ENCODE measurements around the gene CYP4B1.

Gene CYP4B1

DNA sequence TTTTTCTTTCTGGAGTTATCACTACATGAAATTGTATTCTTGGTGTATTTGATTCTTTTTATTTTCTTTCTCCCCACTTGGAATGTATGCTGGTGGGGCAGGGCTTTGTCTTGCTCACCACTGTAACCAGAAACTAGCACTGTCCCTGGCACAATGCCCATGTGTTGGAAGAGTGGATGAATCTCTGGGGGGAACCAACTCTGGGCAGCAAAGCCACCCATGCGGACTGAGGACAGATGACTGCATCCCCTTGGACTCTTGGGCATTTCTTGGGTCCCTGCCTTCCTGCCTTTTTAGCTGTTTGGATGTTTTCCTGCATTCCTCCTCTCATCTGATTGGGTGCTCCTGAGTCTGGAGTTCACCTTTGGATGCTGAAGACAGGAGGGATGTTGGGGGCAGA, 6.1 kb downstream of the CYP4B1 start:
- TF ChIP-seq TEAD4 (IDR thresholded peaks at IDR 0.05) (peak; percentile 32; the same call in 1 of the 2 replicates), TAF1 (IDR thresholded peaks at IDR 0.05; ENCODE audit: low read depth) (no peak), CREB1 (IDR thresholded peaks at IDR 0.05; ENCODE audit: low read depth) (no peak), ZBTB7A (IDR thresholded peaks at IDR 0.05; ENCODE audit: low read depth) (no peak), EGR1 (IDR thresholded peaks at IDR 0.05) (no peak), TCF12 (IDR thresholded peaks at IDR 0.05; ENCODE audit: low read depth) (no peak), EP300 (IDR thresholded peaks at IDR 0.05; ENCODE audit: borderline replicate concordance) (no peak), NFIC (IDR thresholded peaks at IDR 0.05) (peak; percentile 49), RAD21 (IDR thresholded peaks at IDR 0.05; ENCODE audit: low read depth) (no peak), CEBPB (IDR thresholded peaks at IDR 0.05) (no peak), FOXM1 (IDR thresholded peaks at IDR 0.05; ENCODE audit: borderline replicate concordance, low read depth) (no peak), YY1 (IDR thresholded peaks at IDR 0.05; ENCODE audit: low read depth) (no peak)
- TF ChIP-seq, protein P1, sequence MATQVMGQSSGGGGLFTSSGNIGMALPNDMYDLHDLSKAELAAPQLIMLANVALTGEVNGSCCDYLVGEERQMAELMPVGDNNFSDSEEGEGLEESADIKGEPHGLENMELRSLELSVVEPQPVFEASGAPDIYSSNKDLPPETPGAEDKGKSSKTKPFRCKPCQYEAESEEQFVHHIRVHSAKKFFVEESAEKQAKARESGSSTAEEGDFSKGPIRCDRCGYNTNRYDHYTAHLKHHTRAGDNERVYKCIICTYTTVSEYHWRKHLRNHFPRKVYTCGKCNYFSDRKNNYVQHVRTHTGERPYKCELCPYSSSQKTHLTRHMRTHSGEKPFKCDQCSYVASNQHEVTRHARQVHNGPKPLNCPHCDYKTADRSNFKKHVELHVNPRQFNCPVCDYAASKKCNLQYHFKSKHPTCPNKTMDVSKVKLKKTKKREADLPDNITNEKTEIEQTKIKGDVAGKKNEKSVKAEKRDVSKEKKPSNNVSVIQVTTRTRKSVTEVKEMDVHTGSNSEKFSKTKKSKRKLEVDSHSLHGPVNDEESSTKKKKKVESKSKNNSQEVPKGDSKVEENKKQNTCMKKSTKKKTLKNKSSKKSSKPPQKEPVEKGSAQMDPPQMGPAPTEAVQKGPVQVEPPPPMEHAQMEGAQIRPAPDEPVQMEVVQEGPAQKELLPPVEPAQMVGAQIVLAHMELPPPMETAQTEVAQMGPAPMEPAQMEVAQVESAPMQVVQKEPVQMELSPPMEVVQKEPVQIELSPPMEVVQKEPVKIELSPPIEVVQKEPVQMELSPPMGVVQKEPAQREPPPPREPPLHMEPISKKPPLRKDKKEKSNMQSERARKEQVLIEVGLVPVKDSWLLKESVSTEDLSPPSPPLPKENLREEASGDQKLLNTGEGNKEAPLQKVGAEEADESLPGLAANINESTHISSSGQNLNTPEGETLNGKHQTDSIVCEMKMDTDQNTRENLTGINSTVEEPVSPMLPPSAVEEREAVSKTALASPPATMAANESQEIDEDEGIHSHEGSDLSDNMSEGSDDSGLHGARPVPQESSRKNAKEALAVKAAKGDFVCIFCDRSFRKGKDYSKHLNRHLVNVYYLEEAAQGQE (IDR thresholded peaks at IDR 0.05; ENCODE audit: low read depth), result no peak
- TF ChIP-seq, protein P2, sequence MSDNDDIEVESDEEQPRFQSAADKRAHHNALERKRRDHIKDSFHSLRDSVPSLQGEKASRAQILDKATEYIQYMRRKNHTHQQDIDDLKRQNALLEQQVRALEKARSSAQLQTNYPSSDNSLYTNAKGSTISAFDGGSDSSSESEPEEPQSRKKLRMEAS (IDR thresholded peaks at IDR 0.05), result no peak
- TF ChIP-seq, protein P3, sequence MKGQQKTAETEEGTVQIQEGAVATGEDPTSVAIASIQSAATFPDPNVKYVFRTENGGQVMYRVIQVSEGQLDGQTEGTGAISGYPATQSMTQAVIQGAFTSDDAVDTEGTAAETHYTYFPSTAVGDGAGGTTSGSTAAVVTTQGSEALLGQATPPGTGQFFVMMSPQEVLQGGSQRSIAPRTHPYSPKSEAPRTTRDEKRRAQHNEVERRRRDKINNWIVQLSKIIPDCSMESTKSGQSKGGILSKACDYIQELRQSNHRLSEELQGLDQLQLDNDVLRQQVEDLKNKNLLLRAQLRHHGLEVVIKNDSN (IDR thresholded peaks at IDR 0.05), result no peak

DNA sequence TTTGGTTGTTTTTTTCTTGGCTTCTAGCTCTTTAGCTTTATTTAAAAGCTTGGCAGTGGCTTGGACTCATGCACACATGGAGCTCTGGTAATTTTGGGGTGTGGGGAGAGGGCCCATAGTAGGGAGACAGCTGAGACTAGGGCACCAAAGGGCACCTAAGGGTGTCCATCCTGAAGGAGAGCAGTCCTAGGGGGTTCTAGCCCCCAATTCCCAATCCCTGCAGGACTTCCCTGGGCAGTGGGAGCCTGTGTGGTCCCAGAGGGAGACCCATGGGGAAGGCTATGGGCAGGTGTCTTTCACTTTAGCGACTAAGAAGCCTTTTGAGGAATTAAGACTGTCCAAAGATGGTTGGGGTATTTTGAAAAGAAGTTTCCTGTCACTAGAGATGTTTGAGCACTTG, 6.9 kb downstream of the CYP4B1 start:
- TF ChIP-seq NFIC (IDR thresholded peaks at IDR 0.05), result no peak
- TF ChIP-seq CEBPB (IDR thresholded peaks at IDR 0.05), result no peak
- no peak for TF ChIP-seq YY1 (IDR thresholded peaks at IDR 0.05; ENCODE audit: low read depth)
- TF ChIP-seq FOXM1 (IDR thresholded peaks at IDR 0.05; ENCODE audit: borderline replicate concordance, low read depth), result no peak
- no peak for TF ChIP-seq TCF12 (IDR thresholded peaks at IDR 0.05; ENCODE audit: low read depth)
- TF ChIP-seq TAF1 (IDR thresholded peaks at IDR 0.05; ENCODE audit: low read depth), result no peak
- TF ChIP-seq EP300 (IDR thresholded peaks at IDR 0.05; ENCODE audit: borderline replicate concordance), result no peak
- TF ChIP-seq ZBTB7A (IDR thresholded peaks at IDR 0.05; ENCODE audit: low read depth), result no peak
- no peak for TF ChIP-seq TEAD4 (IDR thresholded peaks at IDR 0.05)
- no peak for TF ChIP-seq EGR1 (IDR thresholded peaks at IDR 0.05)
- TF ChIP-seq, protein P2 (IDR thresholded peaks at IDR 0.05), result no peak
- no peak for TF ChIP-seq CREB1 (IDR thresholded peaks at IDR 0.05; ENCODE audit: low read depth)
- TF ChIP-seq, protein P3 (IDR thresholded peaks at IDR 0.05), result no peak
- TF ChIP-seq, protein P1 (IDR thresholded peaks at IDR 0.05; ENCODE audit: low read depth), result no peak
- TF ChIP-seq RAD21 (IDR thresholded peaks at IDR 0.05; ENCODE audit: low read depth), result no peak

DNA sequence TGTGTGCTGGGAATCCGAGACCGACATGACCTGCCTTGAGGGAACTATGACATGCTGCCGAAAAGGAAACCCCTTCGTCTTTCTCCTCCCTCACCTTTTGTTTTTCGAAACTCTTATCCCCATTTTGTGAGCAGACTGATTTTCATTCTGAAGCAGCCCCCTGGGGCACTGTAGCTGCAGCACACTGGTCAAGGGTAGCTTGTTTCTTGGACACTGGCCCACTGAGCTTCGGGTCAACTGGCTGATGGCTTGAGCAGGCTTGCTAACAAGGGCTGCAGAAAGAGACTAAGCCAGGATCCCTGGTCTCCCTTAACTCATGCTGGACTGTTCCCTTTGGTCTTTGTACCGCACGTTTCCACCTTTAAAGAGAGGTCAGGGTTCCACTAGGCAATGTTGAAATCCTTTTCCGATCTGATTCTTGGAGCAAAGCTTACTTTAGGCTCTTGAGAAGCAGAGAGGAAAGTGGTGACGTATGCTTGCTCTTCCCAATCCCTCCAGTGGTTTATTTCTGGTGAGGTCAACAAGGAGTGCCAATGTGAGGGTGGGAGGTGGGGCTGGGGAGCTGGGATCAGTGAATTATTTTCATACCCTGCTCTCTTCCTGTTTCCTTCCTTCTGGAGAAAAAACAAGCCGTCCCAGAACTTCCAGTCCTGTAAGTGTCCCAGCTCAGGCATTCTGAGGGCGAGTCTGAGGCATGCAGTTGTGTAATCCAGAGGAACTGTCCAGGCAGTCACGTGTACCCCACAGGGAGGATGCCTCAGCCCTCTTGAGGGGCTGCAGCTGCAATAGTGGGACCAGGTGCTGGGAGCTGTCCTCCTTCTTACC, 7.6 kb downstream of the CYP4B1 start:
- TF ChIP-seq TEAD4 (IDR thresholded peaks at IDR 0.05) (peak; percentile 37; the same call in 1 of the 2 replicates), CEBPB (IDR thresholded peaks at IDR 0.05) (peak; percentile 76), TAF1 (IDR thresholded peaks at IDR 0.05; ENCODE audit: low read depth) (no peak), TCF12 (IDR thresholded peaks at IDR 0.05; ENCODE audit: low read depth) (no peak)
- TF ChIP-seq, protein P3 (IDR thresholded peaks at IDR 0.05), result peak; percentile 79
- TF ChIP-seq, protein P1 (IDR thresholded peaks at IDR 0.05; ENCODE audit: low read depth), result peak; percentile 51; the same call in 1 of the 2 replicates
